Measurements from ENCODE around the gene HTR6.
"Not testable (repeated sequence)": the region's sequence is repeated elsewhere in the genome, so short reads cannot be mapped to it uniquely, and the experiment has no call there.

Gene HTR6

DNA sequence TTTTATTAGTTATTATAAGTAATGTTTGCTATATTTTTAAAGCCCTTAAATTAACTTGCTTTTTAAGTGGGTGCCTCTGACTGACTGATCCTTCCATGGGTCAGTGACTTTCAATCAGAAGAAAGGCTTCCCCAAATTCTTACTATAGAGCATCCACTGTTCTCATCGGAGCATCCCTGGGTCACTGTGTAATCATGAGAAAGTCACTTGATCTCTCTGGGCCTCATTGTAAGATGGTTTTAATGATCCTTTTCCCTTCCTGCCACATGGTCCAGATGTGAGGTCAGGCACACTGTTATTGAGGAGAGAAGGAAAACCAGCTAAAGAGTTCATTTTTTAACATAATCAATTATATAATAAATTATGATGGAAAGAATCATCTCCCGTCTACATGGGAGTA is 31.6 kb upstream of the HTR6 start:
- no peak for TF ChIP-seq CTCF (IDR thresholded peaks at IDR 0.05; ENCODE audit: low read length)
- TF ChIP-seq EZH2phosphoT487 (IDR thresholded peaks at IDR 0.05; ENCODE audit: low read length): no peak
- no peak for TF ChIP-seq EZH2 (optimal IDR thresholded peaks at IDR 0.05; ENCODE audit: low read depth, low read length)
- Histone ChIP-seq H3F3A (ENCODE audit: insufficient read depth, low read length) (no peaks in the 10 kb centered on the region), H3K4me3 (ENCODE audit: low read length) (no peak overlapping the region), H3K9me3 (replicated peaks; ENCODE audit: insufficient read depth, low read length) (no peaks in the 10 kb centered on the region), H3K4me1 (ENCODE audit: low read length) (no peaks in the 10 kb centered on the region), H3K9ac (ENCODE audit: low read length) (no peak overlapping the region), H3K27ac (ENCODE audit: low read length) (no peak overlapping the region), H3K79me2 (ENCODE audit: low read length) (no peaks in the 10 kb centered on the region), H4K20me1 (ENCODE audit: insufficient read depth, low read length) (no peaks in the 10 kb centered on the region), H3K27me3 (replicated peaks; ENCODE audit: insufficient read depth, low read length) (no peaks in the 10 kb centered on the region), H3K9me2 (replicated peaks; ENCODE audit: insufficient read depth, low read length) (no peaks in the 10 kb centered on the region), H2AFZ (ENCODE audit: low read length) (no peak overlapping the region), H3K36me3 (replicated peaks; ENCODE audit: insufficient read depth, low read length) (no peaks in the 10 kb centered on the region), H3K4me2 (ENCODE audit: low read depth, low read length) (no peak overlapping the region)
- DNase-seq: no peak

GRCh38 chr1:19635064-19635463 is 29.6 kb upstream of the HTR6 start:
- not testable (repeated sequence) for H3K9ac ChIP-seq (ENCODE audit: low read length); H3K79me2 ChIP-seq (ENCODE audit: low read length); H3K9me3 ChIP-seq (replicated peaks; ENCODE audit: insufficient read depth, low read length); H2AFZ ChIP-seq (ENCODE audit: low read length); H3K4me3 ChIP-seq (ENCODE audit: low read length); H3F3A ChIP-seq (ENCODE audit: insufficient read depth, low read length); H3K4me2 ChIP-seq (ENCODE audit: low read depth, low read length); DNase-seq; H3K27ac ChIP-seq (ENCODE audit: low read length); H3K4me1 ChIP-seq (ENCODE audit: low read length); H3K9me2 ChIP-seq (replicated peaks; ENCODE audit: insufficient read depth, low read length); H4K20me1 ChIP-seq (ENCODE audit: insufficient read depth, low read length); H3K36me3 ChIP-seq (replicated peaks; ENCODE audit: insufficient read depth, low read length); H3K27me3 ChIP-seq (replicated peaks; ENCODE audit: insufficient read depth, low read length)

DNA sequence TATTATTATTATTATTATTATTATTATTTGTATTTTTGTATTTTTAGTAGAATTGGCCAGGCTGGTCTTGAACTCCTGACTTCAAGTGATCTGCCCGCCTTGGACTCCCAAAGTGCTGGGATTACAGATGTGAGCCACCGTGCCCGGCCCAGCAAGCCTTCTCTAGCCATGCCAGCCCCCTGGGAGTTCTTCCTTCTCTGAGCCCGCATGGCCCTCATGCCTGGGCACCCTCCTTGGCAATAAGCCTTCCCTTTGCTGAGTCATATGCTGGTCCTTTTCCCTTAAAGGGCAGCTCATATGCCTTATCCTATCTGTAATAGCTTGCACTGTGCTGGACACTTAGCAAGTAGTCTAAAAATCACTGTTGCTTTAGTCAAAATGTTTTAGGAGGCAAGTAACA is 29.0 kb upstream of the HTR6 start:
- no peak overlapping the region for H3K4me2 ChIP-seq (ENCODE audit: low read depth, low read length)
- no peaks in the 10 kb centered on the region for H3K9me3 ChIP-seq (replicated peaks; ENCODE audit: insufficient read depth, low read length)
- no peaks in the 10 kb centered on the region for H4K20me1 ChIP-seq (ENCODE audit: insufficient read depth, low read length)
- no peaks in the 10 kb centered on the region for H3K79me2 ChIP-seq (ENCODE audit: low read length)
- peaks cover 6% of the 10 kb centered on the region; the same call in 1 of the 2 replicates for H3K27me3 ChIP-seq (replicated peaks; ENCODE audit: insufficient read depth, low read length)
- H3K4me3 ChIP-seq (ENCODE audit: low read length): no peak overlapping the region
- H2AFZ ChIP-seq (ENCODE audit: low read length): no peak overlapping the region
- no peaks in the 10 kb centered on the region for H3K9me2 ChIP-seq (replicated peaks; ENCODE audit: insufficient read depth, low read length)
- H3K27ac ChIP-seq (ENCODE audit: low read length): no peak overlapping the region
- no peak for DNase-seq
- H3F3A ChIP-seq (ENCODE audit: insufficient read depth, low read length): no peaks in the 10 kb centered on the region
- H3K36me3 ChIP-seq (replicated peaks; ENCODE audit: insufficient read depth, low read length): no peaks in the 10 kb centered on the region
- TF ChIP-seq EZH2phosphoT487 (IDR thresholded peaks at IDR 0.05; ENCODE audit: low read length): no peak
- no peak for TF ChIP-seq CTCF (IDR thresholded peaks at IDR 0.05; ENCODE audit: low read length)
- TF ChIP-seq EZH2 (optimal IDR thresholded peaks at IDR 0.05; ENCODE audit: low read depth, low read length): no peak
- H3K9ac ChIP-seq (ENCODE audit: low read length): no peak overlapping the region
- H3K4me1 ChIP-seq (ENCODE audit: low read length): no peaks in the 10 kb centered on the region

GRCh38 chr1:19636065-19636464 is 28.6 kb upstream of the HTR6 start:
- Histone ChIP-seq H3K27me3 (replicated peaks; ENCODE audit: insufficient read depth, low read length) (peaks cover 6% of the 10 kb centered on the region; the same call in 1 of the 2 replicates), H3K4me2 (ENCODE audit: low read depth, low read length) (no peak overlapping the region), H4K20me1 (ENCODE audit: insufficient read depth, low read length) (no peaks in the 10 kb centered on the region), H3K9me2 (replicated peaks; ENCODE audit: insufficient read depth, low read length) (no peaks in the 10 kb centered on the region), H3K4me1 (ENCODE audit: low read length) (no peaks in the 10 kb centered on the region), H3K36me3 (replicated peaks; ENCODE audit: insufficient read depth, low read length) (no peaks in the 10 kb centered on the region), H3F3A (ENCODE audit: insufficient read depth, low read length) (no peaks in the 10 kb centered on the region), H3K4me3 (ENCODE audit: low read length) (no peak overlapping the region), H3K9me3 (replicated peaks; ENCODE audit: insufficient read depth, low read length) (no peaks in the 10 kb centered on the region), H3K27ac (ENCODE audit: low read length) (no peak overlapping the region), H3K79me2 (ENCODE audit: low read length) (no peaks in the 10 kb centered on the region), H3K9ac (ENCODE audit: low read length) (no peak overlapping the region), H2AFZ (ENCODE audit: low read length) (no peak overlapping the region)
- TF ChIP-seq CTCF (IDR thresholded peaks at IDR 0.05; ENCODE audit: low read length) (no peak), EZH2phosphoT487 (IDR thresholded peaks at IDR 0.05; ENCODE audit: low read length) (no peak), EZH2 (optimal IDR thresholded peaks at IDR 0.05; ENCODE audit: low read depth, low read length) (no peak)
- DNase-seq: no peak

DNA sequence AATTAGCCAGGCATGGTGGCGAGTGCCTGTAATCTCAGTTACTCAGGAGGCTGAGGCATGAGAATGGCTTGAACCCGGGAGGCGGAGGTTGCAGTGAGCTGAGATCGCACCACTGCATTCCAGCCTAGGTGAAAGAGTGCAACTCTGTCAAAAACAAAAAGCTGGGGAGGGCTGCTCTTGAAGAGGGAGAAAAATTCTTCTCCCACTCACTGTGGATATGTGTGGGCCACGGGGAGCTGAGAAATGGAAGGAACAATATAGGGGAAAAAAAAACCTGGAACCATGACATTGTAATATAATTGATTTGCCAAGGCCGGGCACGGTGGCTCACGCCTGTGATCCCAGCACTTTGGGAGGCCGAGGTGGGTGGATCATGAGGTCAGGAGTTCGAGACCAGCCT is 27.9 kb upstream of the HTR6 start:
- H3K4me1 ChIP-seq (ENCODE audit: low read length); H3K27me3 ChIP-seq (replicated peaks; ENCODE audit: insufficient read depth, low read length); DNase-seq; H3K36me3 ChIP-seq (replicated peaks; ENCODE audit: insufficient read depth, low read length); H3K4me3 ChIP-seq (ENCODE audit: low read length); H3F3A ChIP-seq (ENCODE audit: insufficient read depth, low read length); H2AFZ ChIP-seq (ENCODE audit: low read length); H3K9me2 ChIP-seq (replicated peaks; ENCODE audit: insufficient read depth, low read length); H3K79me2 ChIP-seq (ENCODE audit: low read length); H3K27ac ChIP-seq (ENCODE audit: low read length); H3K4me2 ChIP-seq (ENCODE audit: low read depth, low read length); H3K9ac ChIP-seq (ENCODE audit: low read length); H4K20me1 ChIP-seq (ENCODE audit: insufficient read depth, low read length); H3K9me3 ChIP-seq (replicated peaks; ENCODE audit: insufficient read depth, low read length): not testable (repeated sequence)

All from MM.1S (cell line).